Measurements from ENCODE around the gene ANKRD17.

DNA sequence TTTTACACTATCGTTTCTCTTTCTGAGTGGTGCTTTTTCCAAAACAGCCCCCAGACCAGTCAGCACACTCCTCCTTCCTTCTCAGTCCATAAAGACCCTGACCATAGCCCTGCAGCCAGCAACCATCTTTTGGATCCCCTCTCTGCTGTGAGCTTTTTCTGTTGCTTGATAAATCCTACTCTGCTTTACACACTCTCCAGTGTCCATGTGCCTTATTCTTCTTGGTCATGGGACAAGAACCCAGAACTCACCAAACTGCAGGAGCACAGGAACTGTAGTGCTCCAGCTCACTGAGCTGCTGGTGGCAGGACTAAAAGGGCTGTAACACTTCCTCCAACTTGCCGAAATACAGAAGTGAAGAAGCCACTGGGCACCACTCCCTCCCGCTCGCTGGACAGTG lies 221.5 kb downstream of the ANKRD17 start:
- TF ChIP-seq, protein P1, sequence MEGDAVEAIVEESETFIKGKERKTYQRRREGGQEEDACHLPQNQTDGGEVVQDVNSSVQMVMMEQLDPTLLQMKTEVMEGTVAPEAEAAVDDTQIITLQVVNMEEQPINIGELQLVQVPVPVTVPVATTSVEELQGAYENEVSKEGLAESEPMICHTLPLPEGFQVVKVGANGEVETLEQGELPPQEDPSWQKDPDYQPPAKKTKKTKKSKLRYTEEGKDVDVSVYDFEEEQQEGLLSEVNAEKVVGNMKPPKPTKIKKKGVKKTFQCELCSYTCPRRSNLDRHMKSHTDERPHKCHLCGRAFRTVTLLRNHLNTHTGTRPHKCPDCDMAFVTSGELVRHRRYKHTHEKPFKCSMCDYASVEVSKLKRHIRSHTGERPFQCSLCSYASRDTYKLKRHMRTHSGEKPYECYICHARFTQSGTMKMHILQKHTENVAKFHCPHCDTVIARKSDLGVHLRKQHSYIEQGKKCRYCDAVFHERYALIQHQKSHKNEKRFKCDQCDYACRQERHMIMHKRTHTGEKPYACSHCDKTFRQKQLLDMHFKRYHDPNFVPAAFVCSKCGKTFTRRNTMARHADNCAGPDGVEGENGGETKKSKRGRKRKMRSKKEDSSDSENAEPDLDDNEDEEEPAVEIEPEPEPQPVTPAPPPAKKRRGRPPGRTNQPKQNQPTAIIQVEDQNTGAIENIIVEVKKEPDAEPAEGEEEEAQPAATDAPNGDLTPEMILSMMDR (IDR thresholded peaks at IDR 0.05 in 2 of 3, conservative IDR thresholded peaks at IDR 0.05 in 1 of 3; ENCODE audit: borderline replicate concordance in 1 of 3, insufficient read depth in 1 of 3, low read depth in 2 of 3, low read length in 2 of 3) = no peak
- TF ChIP-seq, protein P2, sequence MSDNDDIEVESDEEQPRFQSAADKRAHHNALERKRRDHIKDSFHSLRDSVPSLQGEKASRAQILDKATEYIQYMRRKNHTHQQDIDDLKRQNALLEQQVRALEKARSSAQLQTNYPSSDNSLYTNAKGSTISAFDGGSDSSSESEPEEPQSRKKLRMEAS (IDR thresholded peaks at IDR 0.05) = no peak
- TF ChIP-seq, protein P3, sequence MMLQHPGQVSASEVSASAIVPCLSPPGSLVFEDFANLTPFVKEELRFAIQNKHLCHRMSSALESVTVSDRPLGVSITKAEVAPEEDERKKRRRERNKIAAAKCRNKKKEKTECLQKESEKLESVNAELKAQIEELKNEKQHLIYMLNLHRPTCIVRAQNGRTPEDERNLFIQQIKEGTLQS (IDR thresholded peaks at IDR 0.05) = no peak
- no peak for TF ChIP-seq POLR2A (IDR thresholded peaks at IDR 0.05; ENCODE audit: borderline replicate concordance, extremely low read depth, insufficient read depth, insufficient read length)
- TF ChIP-seq POLR2AphosphoS5 (IDR thresholded peaks at IDR 0.05; ENCODE audit: low read depth, low read length) = no peak
